Fibroblast of peridontal ligament (primary cell): ENCODE results near the gene NAALADL2.
A peak's percentile ranks its signal among the peaks of the same experiment; 100 is the strongest.

ENCODE experiments used
- DNase-seq: peaks from one replicate; pipeline ENCODE4 v3.0.0-alpha.2; 2010; ENCODE audit errors: extremely low read depth

The NAALADL2 gene

DNA sequence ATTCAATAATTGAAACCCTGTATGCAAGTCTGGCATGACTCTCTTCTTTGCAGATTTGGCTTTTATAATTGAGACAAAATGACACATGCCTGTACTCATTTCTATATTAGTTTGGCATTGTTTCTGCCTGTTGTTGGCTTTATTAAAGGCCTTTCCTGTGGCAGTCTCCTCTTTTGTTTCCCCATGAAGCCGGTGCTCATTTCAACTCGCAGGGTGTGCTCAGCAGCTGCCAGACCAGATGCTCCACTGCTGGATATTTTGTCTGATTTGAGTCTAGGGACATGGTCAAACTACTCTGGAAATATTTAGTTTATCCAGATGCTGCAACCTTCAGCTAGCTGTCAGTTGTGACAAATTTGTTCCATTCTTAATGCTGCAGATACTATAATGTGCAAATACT, 445.3 kb downstream of the NAALADL2 start:
- DNase-seq, result no peak

DNA sequence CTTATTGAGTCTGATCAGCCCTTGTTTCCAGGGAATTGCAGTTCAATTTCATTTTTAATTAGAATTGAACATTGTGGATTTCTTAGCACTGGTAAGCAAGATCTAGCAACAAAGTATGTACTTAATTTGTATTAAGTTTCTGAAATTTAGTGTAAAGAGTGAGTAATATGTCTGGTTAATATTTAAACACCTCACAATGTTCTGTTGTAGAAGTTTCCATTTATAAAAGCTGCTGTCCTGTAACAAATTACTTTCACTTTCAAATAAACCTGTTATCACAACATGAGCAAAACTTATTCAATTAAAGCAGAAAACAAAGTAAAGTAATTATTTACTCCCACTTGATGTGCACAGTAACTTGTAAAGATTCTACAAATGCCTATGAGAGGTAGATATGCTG, 448.5 kb downstream of the NAALADL2 start:
- DNase-seq, result peak; percentile 15

DNA sequence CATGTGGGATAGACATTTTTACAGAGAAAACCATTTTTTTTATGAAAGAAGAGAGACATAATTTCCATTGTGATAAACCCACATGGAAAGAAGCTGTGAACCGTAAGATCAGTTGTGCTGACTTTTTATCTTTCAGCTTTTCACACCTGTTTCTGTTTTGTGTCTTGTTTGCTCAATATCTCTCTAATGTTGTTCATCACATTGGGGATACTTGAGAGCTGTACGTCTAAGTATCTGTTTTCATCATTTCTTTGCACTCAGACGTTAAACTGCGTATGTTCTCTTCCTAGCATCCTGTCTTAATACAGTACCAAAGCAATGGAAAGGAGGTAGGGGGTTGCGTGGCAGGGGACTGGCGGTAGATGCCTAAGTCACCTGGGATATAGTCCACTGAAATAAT, 449.0 kb downstream of the NAALADL2 start:
- DNase-seq, result no peak

DNA sequence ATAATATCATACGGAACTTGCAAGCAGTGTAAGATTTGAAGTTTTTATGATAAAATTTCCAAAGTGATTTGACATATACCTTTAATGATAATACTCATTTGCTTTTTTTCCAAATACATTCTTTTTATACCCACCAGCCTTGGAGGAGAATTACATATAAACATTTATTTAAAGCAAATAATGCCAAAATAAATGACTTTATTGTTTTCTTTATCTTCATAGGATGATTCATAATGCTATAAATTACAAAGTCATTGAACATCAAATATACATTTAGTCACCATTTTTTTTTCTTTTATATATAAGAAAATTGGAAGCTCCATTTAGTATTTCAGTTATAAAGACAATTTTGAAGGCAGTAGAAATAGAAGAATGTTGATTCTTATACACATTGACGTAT, 450.9 kb downstream of the NAALADL2 start:
- no peak for DNase-seq

DNA sequence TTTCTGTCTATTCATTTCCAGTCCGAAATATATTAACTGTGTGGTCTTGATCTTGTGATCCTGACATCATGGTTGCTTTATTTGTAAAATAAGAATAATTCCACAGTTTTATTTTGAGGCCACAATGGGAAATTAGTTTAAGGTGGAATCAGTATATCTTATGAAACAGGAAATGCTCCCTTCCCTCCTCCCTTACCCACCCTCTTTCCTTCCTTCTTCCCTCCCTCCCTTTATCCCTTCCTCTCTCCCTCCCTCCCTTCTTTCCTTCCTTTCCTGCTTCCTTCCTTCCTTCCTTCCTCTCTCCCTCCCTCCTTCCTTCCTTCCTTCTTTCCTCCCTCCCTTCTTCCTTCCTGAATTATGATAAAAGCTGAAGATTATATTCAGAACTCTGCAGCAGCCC, 452.3 kb downstream of the NAALADL2 start:
- DNase-seq, result no peak

DNA sequence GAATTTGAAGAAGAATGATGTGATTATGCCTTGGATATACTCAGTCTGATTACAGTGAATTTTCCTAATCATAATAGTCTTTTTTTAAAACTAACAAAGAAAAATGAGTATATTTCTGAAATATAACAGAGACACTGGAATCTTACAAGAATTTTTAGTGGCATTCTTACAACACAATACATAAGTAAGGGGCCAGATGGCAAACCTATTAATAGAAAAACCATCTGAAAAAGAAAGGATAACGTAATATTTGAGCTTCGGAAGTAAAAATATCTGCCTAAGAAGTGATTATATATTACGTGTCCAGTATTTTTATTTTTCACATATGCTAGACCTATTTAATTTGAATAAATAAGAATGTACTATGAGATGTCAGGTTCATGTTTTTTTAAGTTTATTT, 452.8 kb downstream of the NAALADL2 start:
- no peak for DNase-seq

DNA sequence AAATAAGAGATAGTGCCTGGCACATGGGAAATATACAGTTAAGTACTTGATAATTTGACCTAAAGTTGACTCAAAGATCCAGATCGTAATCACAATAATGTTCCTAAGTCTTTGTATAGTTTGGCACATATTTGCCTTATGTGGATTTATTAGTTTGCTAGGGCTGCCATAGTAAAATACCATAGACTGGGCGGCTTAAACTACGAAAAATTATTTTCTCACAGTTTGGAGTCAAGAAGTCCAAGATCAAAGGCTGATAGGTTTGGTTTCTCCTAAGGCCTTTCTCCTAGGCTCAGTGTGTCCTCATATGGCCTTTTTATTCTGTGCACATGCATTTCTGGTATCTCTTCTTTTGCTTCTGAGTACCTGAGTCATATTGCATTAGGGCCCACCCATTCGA, 453.7 kb downstream of the NAALADL2 start:
- DNase-seq, result no peak

DNA sequence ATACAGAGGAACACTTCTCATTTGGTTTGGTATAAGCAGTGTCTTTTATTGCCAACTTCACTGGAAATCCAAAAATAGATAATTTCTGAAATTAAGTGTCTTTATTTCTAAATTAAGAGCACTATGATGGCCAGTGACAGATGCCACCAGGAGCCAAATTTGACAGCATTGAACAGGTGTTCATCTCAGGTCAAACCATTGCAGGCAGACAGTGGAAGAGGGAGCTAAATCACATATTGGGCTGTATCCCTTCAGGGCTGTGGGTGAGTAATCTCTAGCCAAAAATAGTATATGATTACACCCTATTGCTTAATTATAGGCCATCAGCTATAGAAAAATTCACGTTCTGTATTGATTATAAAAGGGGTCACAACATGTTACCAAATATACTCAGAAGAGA, 457.7 kb downstream of the NAALADL2 start:
- no peak for DNase-seq

DNA sequence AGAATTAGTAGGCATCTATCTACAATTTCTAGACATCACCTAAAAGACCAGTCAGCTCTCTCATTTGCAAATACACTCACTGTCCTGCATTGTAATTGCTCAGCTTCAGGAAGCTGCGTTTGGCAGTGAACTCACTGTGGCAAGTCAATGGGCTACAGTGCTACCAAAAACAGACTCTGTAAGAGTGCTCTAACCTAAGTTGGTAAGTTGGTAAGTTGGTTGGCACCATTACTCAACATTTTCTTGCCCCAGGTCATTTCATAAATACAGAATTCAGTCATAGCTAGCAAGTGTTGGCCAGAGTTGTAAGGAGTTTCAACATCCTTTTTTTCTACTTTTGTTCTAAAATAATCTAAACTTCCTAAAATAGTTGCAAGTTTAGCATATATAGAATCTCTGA, 466.3 kb downstream of the NAALADL2 start:
- peak; percentile 22 for DNase-seq

DNA sequence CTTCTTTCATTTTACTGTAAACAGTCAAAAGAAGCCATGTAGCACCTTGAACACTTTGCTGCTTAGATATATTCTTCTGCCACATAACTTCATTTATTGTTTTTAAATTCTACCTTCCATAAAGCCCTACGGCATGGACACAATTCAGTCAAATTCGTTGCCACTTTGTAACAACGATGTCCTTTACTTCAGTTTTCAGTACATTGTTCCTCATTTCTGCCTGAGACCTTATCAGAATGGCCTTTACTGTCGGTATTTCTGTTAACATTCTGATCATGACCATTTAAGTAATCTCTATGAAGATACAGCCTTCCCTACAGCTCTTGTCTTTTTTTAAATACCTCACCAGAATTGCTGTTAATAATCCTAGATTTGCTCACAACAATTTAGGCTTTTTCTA, 466.9 kb downstream of the NAALADL2 start:
- no peak for DNase-seq

DNA sequence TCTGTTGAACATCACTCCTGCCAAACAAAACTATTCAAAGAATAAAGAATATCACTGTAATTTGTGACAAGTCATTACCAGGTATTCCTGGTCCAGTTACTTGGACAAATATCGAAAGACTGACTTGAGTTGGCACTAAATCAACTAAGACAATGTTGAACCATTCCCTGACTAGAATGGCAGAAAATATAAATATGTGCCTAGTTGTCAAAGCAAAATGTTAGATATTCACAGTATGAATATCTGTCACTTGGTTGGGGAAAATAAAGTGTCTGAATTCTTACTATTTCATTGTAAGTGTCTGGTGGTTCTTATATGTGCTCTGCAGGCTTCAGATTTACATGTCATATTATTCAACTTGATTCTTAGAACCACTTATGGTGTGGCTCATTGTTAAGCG, 470.2 kb downstream of the NAALADL2 start:
- DNase-seq, result no peak

DNA sequence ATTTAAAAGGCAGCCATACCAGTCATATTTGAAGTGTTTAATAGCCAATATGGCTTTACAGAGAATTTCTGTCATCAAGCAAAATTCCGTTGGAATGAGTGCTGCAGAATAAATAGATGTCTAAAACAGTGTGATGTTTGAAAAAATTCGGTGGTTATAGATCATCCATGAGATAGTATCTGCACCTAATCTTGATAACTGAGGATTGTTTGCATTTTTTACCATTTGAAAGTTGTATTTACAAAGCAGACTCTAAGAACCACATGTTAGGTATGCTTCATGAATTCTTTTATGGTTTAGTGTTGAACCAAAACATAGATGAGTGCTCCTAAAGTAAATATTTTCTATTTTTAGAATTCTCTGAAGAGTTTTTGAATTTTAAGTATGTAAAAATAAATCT, 476.1 kb downstream of the NAALADL2 start:
- peak; percentile 47 for DNase-seq

DNA sequence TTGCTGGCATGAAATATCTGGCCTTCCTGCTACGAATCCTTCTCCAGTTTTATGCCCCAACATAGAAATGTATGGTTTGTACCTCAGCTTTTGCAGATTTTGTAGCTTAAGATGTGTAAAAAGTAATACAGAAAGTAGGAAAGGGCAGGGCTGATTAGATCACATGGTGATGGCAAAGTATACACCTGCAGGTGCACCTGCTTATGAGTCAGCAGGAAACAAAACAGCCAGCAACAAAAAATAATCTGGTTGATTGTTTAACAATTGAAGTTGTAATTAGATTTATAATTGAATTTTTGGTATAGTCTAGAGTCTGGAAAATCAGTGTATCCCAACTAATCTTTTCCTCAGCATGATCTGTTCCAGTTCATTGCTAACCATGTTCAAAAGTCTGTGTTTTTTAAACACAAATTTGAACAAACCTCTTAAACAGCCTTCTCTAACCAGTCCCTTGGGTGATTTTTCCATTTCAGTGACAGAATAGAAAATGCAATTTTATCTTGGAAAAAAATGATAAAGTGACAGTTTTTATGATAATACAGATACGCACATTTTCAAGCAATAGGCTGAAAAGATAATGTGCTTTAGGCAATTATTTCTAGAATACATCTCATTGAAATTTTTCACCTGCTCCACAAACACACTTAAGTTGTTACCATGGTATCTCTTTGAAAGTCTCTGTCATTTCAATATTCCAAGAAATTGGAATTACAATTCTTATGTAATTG, 477.4 kb downstream of the NAALADL2 start:
- DNase-seq, result no peak

DNA sequence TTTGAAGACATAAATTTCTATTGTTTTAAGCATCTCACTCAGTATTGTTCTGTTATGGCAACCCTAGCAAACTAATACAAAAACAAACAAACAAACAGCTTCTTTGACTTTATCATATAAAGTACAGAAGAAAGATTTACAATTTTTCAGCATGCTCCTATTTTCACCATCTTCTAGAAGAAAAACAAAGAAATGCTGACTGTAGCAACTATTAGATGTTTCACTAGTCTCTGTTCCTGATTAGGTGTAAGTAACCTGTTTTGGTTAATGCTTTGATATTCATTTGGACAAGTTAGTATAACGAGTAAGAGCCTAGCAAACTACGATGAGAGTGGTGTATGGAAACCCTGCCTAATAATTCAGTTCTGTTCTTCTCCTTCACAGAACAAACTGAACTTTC, 478.5 kb downstream of the NAALADL2 start:
- no peak for DNase-seq

DNA sequence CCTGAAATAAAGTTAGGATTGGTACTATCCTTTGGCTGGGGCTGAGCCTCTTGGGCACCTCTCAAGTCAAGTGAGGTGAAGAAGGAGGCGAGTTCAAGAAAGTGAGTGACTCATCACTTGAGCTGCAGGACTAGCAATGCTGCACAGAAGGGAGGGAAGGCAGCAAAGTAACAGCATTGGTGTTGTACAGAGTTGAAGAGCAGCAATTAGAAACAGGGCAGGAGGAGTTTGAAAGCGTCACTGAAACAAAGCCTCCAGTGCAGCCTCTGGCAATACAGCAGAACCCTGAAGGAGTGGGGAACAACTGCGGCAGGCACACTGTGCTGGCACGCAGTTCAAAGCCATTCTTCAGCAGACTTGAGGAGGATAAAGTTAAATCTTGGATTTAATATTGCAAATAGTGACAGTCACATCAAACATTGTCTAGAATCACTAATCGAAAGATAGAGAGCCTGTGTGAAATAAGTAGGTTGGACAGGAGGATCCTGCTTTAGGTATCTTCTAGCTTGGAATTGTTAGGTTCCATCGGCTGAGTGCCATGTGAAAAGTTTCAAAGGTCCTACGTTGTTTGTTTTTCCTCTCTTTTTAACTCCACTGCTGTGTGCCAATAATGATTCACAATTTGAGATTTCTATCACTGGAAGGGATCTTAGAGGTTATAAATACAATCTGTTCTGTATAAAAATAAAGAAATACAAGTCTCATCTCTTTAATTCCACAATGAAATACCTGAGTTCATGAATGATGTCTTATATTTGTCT, 479.8 kb downstream of the NAALADL2 start:
- peak; percentile 67 for DNase-seq

DNA sequence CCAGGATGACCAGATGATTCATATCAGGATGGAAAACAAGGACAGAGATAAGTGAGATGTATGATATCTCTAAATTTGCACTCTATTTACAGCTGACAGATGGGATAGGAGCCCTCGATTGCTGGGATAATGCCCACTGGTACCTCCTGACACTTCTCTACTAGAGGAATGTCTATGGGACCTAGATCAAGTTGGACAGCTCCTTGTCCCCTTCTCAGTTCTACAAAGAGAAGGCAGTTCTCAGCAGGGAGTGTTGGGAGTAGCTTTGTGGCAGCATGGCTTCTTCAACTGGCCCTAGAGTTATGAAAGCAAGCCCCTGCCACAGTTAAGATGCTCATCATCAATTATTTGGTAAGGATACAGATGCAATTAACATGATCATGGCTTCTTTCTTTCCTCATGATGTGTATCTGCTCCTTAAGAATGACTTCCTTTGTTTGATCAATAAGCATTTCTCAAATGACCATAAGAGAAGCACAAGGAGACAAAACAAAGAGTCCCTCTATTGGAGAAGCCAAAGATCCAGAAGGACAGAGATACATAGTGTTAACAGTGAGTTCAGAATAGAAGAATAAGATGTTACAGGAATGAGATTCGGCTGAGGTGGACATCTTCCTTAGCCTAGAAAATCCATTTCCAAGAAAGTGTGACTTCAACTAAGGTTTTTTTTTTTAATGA, 481.3 kb downstream of the NAALADL2 start:
- no peak for DNase-seq

DNA sequence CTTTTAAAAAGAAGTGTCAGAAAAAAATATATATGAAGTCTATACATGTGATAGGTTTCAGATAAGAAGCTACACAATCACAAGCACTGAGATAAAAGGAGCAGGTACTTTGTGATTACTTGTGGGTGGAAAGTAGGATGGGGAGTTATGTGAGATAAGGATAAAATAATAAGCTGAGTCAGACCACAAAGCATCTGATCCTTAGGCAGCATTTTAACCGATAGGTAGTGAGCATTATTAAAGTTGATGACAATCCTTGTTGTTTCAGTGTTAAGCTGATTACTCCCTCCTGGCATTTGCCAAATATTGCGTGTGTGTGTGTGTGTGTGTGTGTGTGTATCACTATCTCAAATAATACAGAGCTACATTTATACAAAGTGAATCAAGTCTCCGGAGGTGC, 483.1 kb downstream of the NAALADL2 start:
- no peak for DNase-seq

DNA sequence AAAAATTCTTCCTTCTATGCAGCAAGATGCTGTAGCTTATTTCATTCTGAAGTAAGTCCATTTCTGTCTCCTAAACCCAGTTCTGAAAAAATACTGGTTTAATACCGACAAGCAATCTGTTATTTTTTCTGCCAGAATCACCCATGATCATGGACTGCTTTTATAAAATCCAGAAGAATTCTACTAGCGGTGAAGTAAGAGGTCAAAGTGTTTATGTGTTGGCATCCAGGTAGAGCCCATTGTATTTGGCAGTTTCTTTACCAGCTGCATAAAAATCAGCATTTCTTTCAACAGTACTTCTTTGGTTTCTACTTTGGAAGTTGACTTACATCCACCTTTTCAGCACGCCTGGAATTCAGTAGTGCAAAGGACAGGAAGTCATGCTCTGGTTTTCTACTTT, 484.8 kb downstream of the NAALADL2 start:
- no peak for DNase-seq

DNA sequence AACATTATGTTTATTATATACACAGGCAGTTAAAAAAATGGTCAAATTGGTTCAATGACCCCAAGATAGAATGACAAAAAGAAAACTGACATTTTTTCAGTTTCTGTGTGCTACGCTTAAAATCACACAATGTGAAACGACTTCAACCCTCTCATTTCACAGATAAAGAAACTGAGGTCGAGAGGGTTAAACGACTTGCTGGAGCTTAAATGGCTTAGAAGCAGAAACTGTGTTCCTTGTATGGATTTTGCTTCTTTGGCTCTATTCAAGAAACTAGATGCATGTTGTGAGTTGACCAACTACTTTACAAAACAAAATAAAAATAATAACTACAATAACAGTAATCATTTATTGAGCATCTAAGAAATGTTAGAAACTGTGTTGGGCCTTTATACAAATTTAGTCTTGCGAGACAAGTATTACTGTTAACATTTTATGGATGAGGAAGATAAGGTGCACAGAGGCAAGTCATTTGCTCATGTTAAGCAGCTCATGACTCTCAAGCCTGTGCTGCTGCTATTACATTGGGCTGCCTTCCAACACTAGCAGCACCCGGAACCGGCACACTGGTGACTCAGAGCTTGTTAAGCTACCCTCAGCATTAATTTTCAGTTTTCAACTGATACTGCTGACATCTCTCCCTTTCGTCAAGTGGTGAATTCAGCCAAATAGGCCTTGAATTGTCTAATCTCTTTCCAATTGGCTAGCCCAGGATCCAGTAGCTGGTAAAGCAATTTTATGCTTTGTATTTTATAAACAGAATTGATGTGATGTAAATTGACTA, 487.6 kb downstream of the NAALADL2 start:
- DNase-seq, result peak; percentile 93

DNA sequence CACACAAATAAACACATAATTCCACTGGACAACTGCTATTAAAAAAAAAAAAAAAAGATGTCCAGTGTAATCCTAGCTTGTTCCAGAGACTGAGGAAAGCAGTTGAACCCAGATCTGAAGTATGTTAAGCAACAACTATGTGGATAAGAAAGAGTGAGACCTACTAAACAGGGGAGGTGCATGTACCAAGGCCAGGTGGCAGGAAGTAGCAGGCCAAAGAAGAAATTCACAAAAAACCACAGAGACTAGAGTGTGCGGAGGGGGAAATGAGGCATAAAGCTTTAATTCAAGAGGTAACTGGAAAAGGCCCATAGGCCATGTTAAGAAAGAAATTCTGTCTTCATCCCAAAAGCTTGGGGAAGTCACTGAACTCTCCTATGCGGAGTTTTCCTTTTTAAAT, 490.0 kb downstream of the NAALADL2 start:
- DNase-seq, result no peak

DNA sequence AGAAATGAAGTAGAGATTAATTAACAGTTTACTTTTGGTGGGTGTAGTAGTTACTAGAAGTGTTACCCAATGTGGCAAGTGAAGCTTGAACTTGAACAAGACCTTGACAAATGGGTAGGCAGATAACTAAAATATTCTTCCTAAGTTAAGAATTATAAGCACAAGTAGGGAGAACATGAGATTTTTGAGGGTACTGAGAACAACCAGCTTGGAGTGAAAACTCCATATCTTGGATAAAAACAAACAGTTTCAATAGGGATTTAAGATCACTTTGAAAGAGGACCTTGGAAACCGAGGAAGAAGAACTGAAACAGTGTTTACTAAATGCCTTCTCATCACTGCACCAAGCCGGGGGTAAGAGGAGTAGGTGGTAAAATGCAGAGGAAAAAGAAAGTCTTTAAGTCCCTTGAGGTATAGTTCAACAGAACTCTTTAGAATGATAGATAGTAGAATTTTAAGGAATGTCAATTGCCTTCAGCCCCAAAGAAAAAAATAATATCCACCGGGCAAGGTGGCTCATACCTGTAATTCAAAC, 496.7 kb downstream of the NAALADL2 start:
- DNase-seq, result no peak

DNA sequence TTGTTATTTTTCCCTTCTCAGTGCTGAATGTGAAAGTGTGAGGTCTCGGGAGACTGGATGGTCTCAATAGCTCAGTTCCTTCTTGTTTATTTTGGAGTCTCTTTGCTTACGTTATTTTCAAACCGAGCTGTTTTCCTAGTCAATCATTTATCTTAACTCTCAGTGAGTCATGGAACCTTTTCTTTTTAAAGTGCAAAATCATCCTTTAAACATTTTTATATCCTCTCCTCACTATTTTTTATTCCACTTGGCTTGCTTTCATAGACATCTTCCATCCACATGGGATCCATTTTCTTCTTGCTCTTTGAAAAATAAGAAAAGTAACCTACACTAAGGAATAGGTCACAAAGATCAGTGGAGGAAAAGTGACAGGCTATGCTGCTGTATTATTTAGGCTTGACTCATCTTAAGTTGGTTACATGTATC, 497.8 kb downstream of the NAALADL2 start:
- peak; percentile 39 for DNase-seq
